Esophagus muscularis mucosa (tissue), 4 donors: ENCODE data around the gene LHX5. TPM values are rescaled to one million over a fixed set of nuclear protein-coding genes. Genes with fewer than 3 reads are reported as not detected.

Source experiments
- DNase-seq: peaks from one replicate; pipeline ENCODE4 v3.0.0-alpha.2; 2017; ENCODE audit errors: extremely low spot score
- H3K27ac ChIP-seq, 4 donors: fragments of 200-600 bp; sonication (generic); replicated peaks in 1 of 4; 1 replicate in 3 of 4; 2 replicates in 1 of 4; pipeline ENCODE4 v1.5.1; 2016 to 2019; ENCODE audit warnings: mild to moderate bottlenecking in 1 of 4
- H3K27me3 ChIP-seq, 4 donors: fragments of 200-600 bp; sonication (generic); one replicate each; pipeline versions ENCODE4 v1.5.1 to v1.6.0; 2016 to 2019
- H3K36me3 ChIP-seq, 4 donors: fragments of 200-600 bp; sonication (generic); one replicate each; pipeline ENCODE4 v1.5.1; 2016 to 2019
- H3K4me1 ChIP-seq, 4 donors: fragments of 200-600 bp; sonication (generic); one replicate each; pipeline ENCODE4 v1.5.1; 2016 to 2019
- H3K4me3 ChIP-seq, 4 donors: fragments of 200-600 bp; sonication (generic); 1 replicate in 2 of 4; 2 replicates in 2 of 4; pipeline ENCODE4 v1.5.1; 2016 to 2019; ENCODE audit warnings: mild to moderate bottlenecking in 4 of 4, moderate library complexity in 1 of 4
- H3K9me3 ChIP-seq, 4 donors: fragments of 200-600 bp; sonication (generic); 1 replicate in 3 of 4; 2 replicates in 1 of 4; pipeline ENCODE4 v1.5.1; 2016 to 2019
- CTCF ChIP-seq, 3 experiments: fragments of 200-600 bp in 2 of 3; fragments of 450-650 bp in 1 of 3; sonication (generic) in 2 of 3; IDR thresholded peaks; one replicate each; pipeline ENCODE4 v1.5.1; 2017 to 2019; ENCODE audit warnings: antibody characterized with exemption in 3 of 3, mild to moderate bottlenecking in 2 of 3, moderate library complexity in 1 of 3
- EP300 ChIP-seq: sonication (generic); formaldehyde crosslinking; IDR thresholded peaks from one replicate; pipeline ENCODE4 v1.6.1; 2017; ENCODE audit warnings: antibody characterized with exemption
- POLR2A ChIP-seq: fragments of 450-650 bp; IDR thresholded peaks from one replicate; pipeline ENCODE4 v1.6.1; 2017; ENCODE audit warnings: antibody characterized with exemption, moderate library complexity, mild to moderate bottlenecking, low read depth
- POLR2AphosphoS5 ChIP-seq, 2 donors: sonication (generic); formaldehyde crosslinking; IDR thresholded peaks; one replicate each; pipeline ENCODE4 v1.6.1; 2017; ENCODE audit warnings: antibody characterized with exemption in 2 of 2
- WGBS: methylation state at CpG from one replicate; pipeline ENCODE4 v1.1.5; 2018; 5-methylcytosine and 5-hydroxymethylcytosine counted together
- intact Hi-C: fragments of 100-400 bp; cut with DNase I; formaldehyde crosslinking; loops from one replicate; pipeline ENCODE4 v1.15.1; 2023
- total RNA-seq, 4 donors: library from RNA; depleted of rRNA; stranded (reverse); fragments of >200 nt; gene quantifications; one replicate each; pipeline versions ENCODE4 v1.1.0 to v1.2.1, GENCODE V29; 2016

LHX5 gene
- total RNA-seq, 4 donors from 2014 or later = not detected

GRCh38 chr12:113478351-113479011, 6.8 kb upstream of the LHX5 start:
- no peaks in the 10 kb centered on the region for H3K9me3 ChIP-seq
- intact Hi-C loops = no loop called here
- no peaks in the 10 kb centered on the region for H3K36me3 ChIP-seq
- DNase-seq = no peak
- 3% methylated on average over 28 of the region's 41 CpGs for WGBS
- H3K4me1 ChIP-seq = peaks cover 0 to 8% (median 2%) of the 10 kb centered on the region in 4 donors
- H3K4me3 ChIP-seq = no peak overlapping the region
- peaks cover 0 to 100% (median 55%) of the 10 kb centered on the region in 4 donors for H3K27me3 ChIP-seq
- H3K27ac ChIP-seq = no peak overlapping the region
- no peak for TF ChIP-seq CTCF (IDR thresholded peaks at IDR 0.05)
- TF ChIP-seq EP300 = no peak
- no peak for TF ChIP-seq POLR2A
- TF ChIP-seq POLR2AphosphoS5 (IDR thresholded peaks at IDR 0.05) = no peak

GRCh38 chr12:113477842-113478215, 6.2 kb upstream of the LHX5 start:
- intact Hi-C loops = no loop called here
- Histone ChIP-seq H3K27me3 (peaks cover 0 to 100% (median 55%) of the 10 kb centered on the region in 4 donors), H3K27ac (no peak overlapping the region), H3K36me3 (no peaks in the 10 kb centered on the region), H3K9me3 (no peaks in the 10 kb centered on the region), H3K4me3 (no peak overlapping the region), H3K4me1 (peaks cover 0 to 8% (median 2%) of the 10 kb centered on the region in 4 donors)
- no peak for TF ChIP-seq POLR2AphosphoS5 (IDR thresholded peaks at IDR 0.05)
- TF ChIP-seq CTCF (IDR thresholded peaks at IDR 0.05) = no peak
- TF ChIP-seq POLR2A = no peak
- DNase-seq = no peak
- WGBS = 0% methylated on average over 3 of the region's 3 CpGs

GRCh38 chr12:113477171-113477841, 5.6 kb upstream of the LHX5 start:
- DNase-seq = no peak
- TF ChIP-seq POLR2A = no peak
- no peak for TF ChIP-seq CTCF (IDR thresholded peaks at IDR 0.05)
- no peak for TF ChIP-seq EP300
- no peak for TF ChIP-seq POLR2AphosphoS5 (IDR thresholded peaks at IDR 0.05)
- Histone ChIP-seq H3K27ac (no peak overlapping the region), H3K9me3 (no peaks in the 10 kb centered on the region), H3K4me1 (peaks cover 0 to 8% (median 3%) of the 10 kb centered on the region in 4 donors), H3K27me3 (peaks cover 0 to 100% (median 57%) of the 10 kb centered on the region in 4 donors), H3K36me3 (no peaks in the 10 kb centered on the region), H3K4me3 (no peak overlapping the region)
- intact Hi-C loops = no loop called here
- WGBS = 0% methylated on average over 5 of the region's 7 CpGs

DNA sequence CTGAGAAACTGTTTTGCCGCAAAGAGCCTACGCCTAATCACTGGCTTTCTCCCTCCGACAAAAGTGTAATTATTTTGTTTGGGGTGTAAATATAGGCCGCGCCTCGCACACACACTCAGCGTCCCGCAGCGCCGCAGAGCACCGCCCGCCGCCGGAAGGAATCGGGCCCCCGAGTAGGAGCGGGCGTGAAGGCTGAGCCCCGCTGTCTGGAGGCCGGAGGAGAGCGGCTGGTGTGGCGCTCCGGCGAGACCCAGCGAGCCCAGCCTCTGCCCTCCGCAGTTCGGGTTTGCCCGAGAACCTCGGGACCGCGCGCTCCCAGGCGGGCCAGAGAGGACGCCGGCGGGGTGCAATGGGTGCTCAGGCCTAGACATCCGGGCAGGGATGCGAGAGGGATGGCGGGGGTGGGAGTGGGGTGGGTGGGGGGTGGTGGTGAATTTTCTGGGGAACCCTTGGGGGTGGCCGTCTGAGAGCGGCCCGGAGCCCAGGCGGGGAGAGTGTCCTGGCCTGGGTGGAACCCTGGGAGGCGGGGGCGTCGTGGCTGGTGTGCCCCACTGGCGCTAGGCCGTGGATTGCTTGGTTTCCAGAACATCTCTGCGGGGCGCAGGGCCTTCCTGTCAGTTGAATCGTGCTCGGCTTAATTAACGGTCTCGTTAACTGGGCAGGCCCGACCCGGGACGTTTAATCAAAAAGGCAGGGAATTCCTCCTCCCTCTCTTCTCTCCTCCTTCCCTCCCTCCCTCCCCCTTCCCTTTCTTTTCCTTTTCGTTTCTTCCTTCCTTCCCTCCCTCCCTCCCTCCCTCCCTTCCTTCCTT, 4.7 kb upstream of the LHX5 start:
- Histone ChIP-seq H3K27me3 (peaks cover 0 to 100% (median 66%) of the 10 kb centered on the region in 4 donors), H3K27ac (no peak overlapping the region), H3K9me3 (no peaks in the 10 kb centered on the region), H3K4me3 (no peak overlapping the region), H3K36me3 (no peaks in the 10 kb centered on the region), H3K4me1 (peaks cover 0 to 18% (median 5%) of the 10 kb centered on the region in 4 donors)
- DNase-seq = no peak
- TF ChIP-seq CTCF (IDR thresholded peaks at IDR 0.05) (no peak), POLR2AphosphoS5 (IDR thresholded peaks at IDR 0.05) (no peak), EP300 (no peak)
- intact Hi-C loops = no loop called here
- 7% methylated on average over 12 of the region's 58 CpGs for WGBS
